ENCODE data around the gene ARHGAP26. TPM values are rescaled to one million over a fixed set of nuclear protein-coding genes. Genes with fewer than 3 reads are reported as not detected.
"Not testable (repeated sequence)": the region's sequence is repeated elsewhere in the genome, so short reads cannot be mapped to it uniquely, and the experiment has no call there.

The ARHGAP26 gene
- total RNA-seq, 1 experiment from 2014 or later, result 39.8 TPM

GRCh38 chr5:142965258-142966120 is 195.3 kb downstream of the ARHGAP26 start:
- H3K27ac ChIP-seq (ENCODE audit: low read length); H3K4me2 ChIP-seq (ENCODE audit: low read depth, low read length, poor library complexity, severe bottlenecking): not testable (repeated sequence)

DNA sequence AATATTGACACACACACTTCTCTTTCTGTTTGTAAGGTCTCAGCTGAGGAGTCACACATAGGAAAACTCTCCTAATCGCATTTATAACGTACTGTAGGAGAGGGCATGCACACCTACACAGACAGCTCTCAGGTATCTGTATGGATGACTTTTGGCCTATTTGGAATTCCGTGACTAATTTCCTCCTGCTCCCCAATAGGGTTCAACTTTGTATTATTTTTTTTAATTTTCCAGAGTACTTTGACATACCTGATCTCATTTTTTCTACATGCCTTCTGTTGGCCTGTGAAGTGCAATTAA is 195.9 kb downstream of the ARHGAP26 start:
- no peaks in the 10 kb centered on the region for H4K20me1 ChIP-seq (ENCODE audit: insufficient read depth, low read depth, low read length)
- no peak overlapping the region for H3K4me3 ChIP-seq (ENCODE audit: low read length)
- H3K36me3 ChIP-seq (ENCODE audit: insufficient read depth, low read length), result no peaks in the 10 kb centered on the region
- no peaks in the 10 kb centered on the region for H3K4me1 ChIP-seq (ENCODE audit: low read length)
- DNase-seq, result no peak
- H3K9me2 ChIP-seq (replicated peaks; ENCODE audit: insufficient read depth, low read length), result no peaks in the 10 kb centered on the region
- no peak overlapping the region for H3K9ac ChIP-seq (ENCODE audit: low read length)
- H3K27ac ChIP-seq (ENCODE audit: low read length), result no peak overlapping the region
- H3K4me2 ChIP-seq (ENCODE audit: low read depth, low read length, poor library complexity, severe bottlenecking), result no peak overlapping the region
- H3K79me2 ChIP-seq (ENCODE audit: low read length), result no peaks in the 10 kb centered on the region
- H3K9me3 ChIP-seq (ENCODE audit: low read length), result no peaks in the 10 kb centered on the region
- no peak overlapping the region for H2AFZ ChIP-seq (ENCODE audit: low read length)
- H3K27me3 ChIP-seq (ENCODE audit: low read length), result no peaks in the 10 kb centered on the region

More at GRCh38 chr5:142965258-142966120, 195.3 kb downstream of the ARHGAP26 start:
- not testable (repeated sequence) for H3K27me3 ChIP-seq (ENCODE audit: low read length); H2AFZ ChIP-seq (ENCODE audit: low read length); H3K9ac ChIP-seq (ENCODE audit: low read length); H3K36me3 ChIP-seq (ENCODE audit: insufficient read depth, low read length); H4K20me1 ChIP-seq (ENCODE audit: insufficient read depth, low read depth, low read length); H3K79me2 ChIP-seq (ENCODE audit: low read length); H3K4me1 ChIP-seq (ENCODE audit: low read length); H3K9me3 ChIP-seq (ENCODE audit: low read length); H3K4me3 ChIP-seq (ENCODE audit: low read length); DNase-seq; H3K9me2 ChIP-seq (replicated peaks; ENCODE audit: insufficient read depth, low read length)

- peaks cover 8% of the 10 kb centered on the region for H3K4me1 ChIP-seq (ENCODE audit: low read length)
- H3K9ac ChIP-seq (ENCODE audit: low read length), result no peak overlapping the region
- H3K4me3 ChIP-seq (ENCODE audit: low read length), result no peak overlapping the region
- H2AFZ ChIP-seq (ENCODE audit: low read length), result no peak overlapping the region
- no peaks in the 10 kb centered on the region for H3K79me2 ChIP-seq (ENCODE audit: low read length)
- no peaks in the 10 kb centered on the region for H3K9me2 ChIP-seq (replicated peaks; ENCODE audit: insufficient read depth, low read length)
- no peaks in the 10 kb centered on the region for H3K36me3 ChIP-seq (ENCODE audit: insufficient read depth, low read length)
- no peak overlapping the region for H3K27ac ChIP-seq (ENCODE audit: low read length)
- no peaks in the 10 kb centered on the region for H3K27me3 ChIP-seq (ENCODE audit: low read length)
- DNase-seq, result no peak
- H3K4me2 ChIP-seq (ENCODE audit: low read depth, low read length, poor library complexity, severe bottlenecking), result no peak overlapping the region
- H4K20me1 ChIP-seq (ENCODE audit: insufficient read depth, low read depth, low read length), result no peaks in the 10 kb centered on the region
- H3K9me3 ChIP-seq (ENCODE audit: low read length), result no peaks in the 10 kb centered on the region
Measured at GRCh38 chr5:142969186-142969585, 199.0 kb downstream of the ARHGAP26 start.

- Histone ChIP-seq H3K4me2 (ENCODE audit: low read depth, low read length, poor library complexity, severe bottlenecking) (no peak overlapping the region), H3K9me3 (ENCODE audit: low read length) (no peaks in the 10 kb centered on the region), H2AFZ (ENCODE audit: low read length) (no peak overlapping the region), H3K27me3 (ENCODE audit: low read length) (no peaks in the 10 kb centered on the region), H3K9me2 (replicated peaks; ENCODE audit: insufficient read depth, low read length) (no peaks in the 10 kb centered on the region), H4K20me1 (ENCODE audit: insufficient read depth, low read depth, low read length) (no peaks in the 10 kb centered on the region), H3K36me3 (ENCODE audit: insufficient read depth, low read length) (no peaks in the 10 kb centered on the region), H3K27ac (ENCODE audit: low read length) (no peak overlapping the region), H3K9ac (ENCODE audit: low read length) (no peak overlapping the region), H3K79me2 (ENCODE audit: low read length) (no peaks in the 10 kb centered on the region), H3K4me1 (ENCODE audit: low read length) (peaks cover 8% of the 10 kb centered on the region), H3K4me3 (ENCODE audit: low read length) (no peak overlapping the region)
- DNase-seq, result no peak
Measured at GRCh38 chr5:142969624-142970439, 199.7 kb downstream of the ARHGAP26 start.

GRCh38 chr5:142970440-142971030 is 200.4 kb downstream of the ARHGAP26 start:
- H3K36me3 ChIP-seq (ENCODE audit: insufficient read depth, low read length), result no peaks in the 10 kb centered on the region
- no peak overlapping the region for H3K27ac ChIP-seq (ENCODE audit: low read length)
- H3K4me3 ChIP-seq (ENCODE audit: low read length), result no peak overlapping the region
- H3K9me3 ChIP-seq (ENCODE audit: low read length), result no peaks in the 10 kb centered on the region
- no peaks in the 10 kb centered on the region for H3K27me3 ChIP-seq (ENCODE audit: low read length)
- H2AFZ ChIP-seq (ENCODE audit: low read length), result no peak overlapping the region
- H3K9me2 ChIP-seq (replicated peaks; ENCODE audit: insufficient read depth, low read length), result no peaks in the 10 kb centered on the region
- no peak for DNase-seq
- H4K20me1 ChIP-seq (ENCODE audit: insufficient read depth, low read depth, low read length), result no peaks in the 10 kb centered on the region
- H3K9ac ChIP-seq (ENCODE audit: low read length), result no peak overlapping the region
- no peaks in the 10 kb centered on the region for H3K79me2 ChIP-seq (ENCODE audit: low read length)
- no peak overlapping the region for H3K4me2 ChIP-seq (ENCODE audit: low read depth, low read length, poor library complexity, severe bottlenecking)
- peaks cover 8% of the 10 kb centered on the region for H3K4me1 ChIP-seq (ENCODE audit: low read length)

DNA sequence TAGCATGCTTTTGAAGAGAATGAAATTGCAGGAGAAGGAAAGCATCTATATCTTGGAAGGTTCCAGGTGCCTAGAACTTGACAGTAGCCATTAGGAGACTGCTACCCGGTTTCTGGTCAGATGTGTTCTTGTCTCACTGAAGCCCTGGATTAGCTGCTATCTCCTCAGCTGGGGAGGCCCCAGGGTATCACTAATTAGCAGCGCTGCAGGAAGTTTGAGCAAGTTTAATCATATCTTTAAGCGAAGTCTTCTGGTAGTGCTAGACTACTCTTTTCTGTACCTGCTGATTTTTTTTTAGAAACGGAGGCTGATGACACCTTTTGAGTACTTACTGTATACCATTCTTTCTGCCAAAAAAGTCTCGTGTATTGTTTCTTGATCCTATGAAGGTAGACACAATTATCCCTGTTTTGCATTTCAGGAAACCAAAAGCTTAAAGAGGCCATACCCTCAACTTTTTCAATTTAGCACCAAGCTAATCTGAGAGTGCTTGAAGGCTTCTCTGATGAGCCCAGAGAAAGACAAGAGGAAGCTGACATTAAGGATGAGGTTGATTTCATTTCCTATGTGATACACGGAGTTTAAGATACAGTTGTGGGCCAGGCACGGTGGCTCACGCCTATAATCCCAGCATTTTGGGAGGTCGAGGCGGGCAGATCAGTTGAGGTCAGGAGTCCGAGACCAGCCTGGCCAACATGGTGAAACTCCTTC is 201.3 kb downstream of the ARHGAP26 start:
- Histone ChIP-seq H3K4me2 (ENCODE audit: low read depth, low read length, poor library complexity, severe bottlenecking) (no peak overlapping the region), H3K4me1 (ENCODE audit: low read length) (peaks cover 8% of the 10 kb centered on the region), H3K27ac (ENCODE audit: low read length) (no peak overlapping the region), H3K9me3 (ENCODE audit: low read length) (no peaks in the 10 kb centered on the region), H2AFZ (ENCODE audit: low read length) (no peak overlapping the region), H3K9ac (ENCODE audit: low read length) (no peak overlapping the region), H3K9me2 (replicated peaks; ENCODE audit: insufficient read depth, low read length) (no peaks in the 10 kb centered on the region), H3K79me2 (ENCODE audit: low read length) (no peaks in the 10 kb centered on the region), H3K27me3 (ENCODE audit: low read length) (no peaks in the 10 kb centered on the region), H3K4me3 (ENCODE audit: low read length) (no peak overlapping the region), H4K20me1 (ENCODE audit: insufficient read depth, low read depth, low read length) (no peaks in the 10 kb centered on the region), H3K36me3 (ENCODE audit: insufficient read depth, low read length) (no peaks in the 10 kb centered on the region)
- DNase-seq, result peak; percentile 30

DNA sequence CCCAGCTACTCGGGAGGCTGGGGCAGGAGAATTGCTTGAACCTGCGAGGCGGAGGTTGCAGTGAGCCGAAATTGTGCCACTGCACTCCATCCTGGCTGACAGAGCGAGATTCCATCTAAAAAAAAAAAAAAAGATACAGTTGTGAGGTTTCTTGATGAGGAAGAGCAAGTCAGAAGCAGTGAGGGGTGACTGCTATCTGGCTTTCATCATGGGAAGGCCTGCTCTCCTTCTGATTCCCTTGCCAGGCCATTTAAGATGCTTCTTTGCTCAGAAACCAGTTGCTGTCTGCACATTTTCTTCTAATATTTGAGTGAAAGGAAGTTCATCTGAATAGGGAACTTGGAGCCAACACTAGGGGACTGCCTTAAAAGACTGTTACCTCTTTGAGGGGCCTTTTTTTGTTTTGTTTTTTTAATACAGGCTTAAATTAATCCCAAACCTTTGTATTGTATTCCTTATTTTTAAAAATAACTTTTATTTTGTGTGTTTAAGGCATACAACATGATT is 201.9 kb downstream of the ARHGAP26 start:
- Histone ChIP-seq H2AFZ (ENCODE audit: low read length) (no peak overlapping the region), H3K36me3 (ENCODE audit: insufficient read depth, low read length) (no peaks in the 10 kb centered on the region), H3K4me3 (ENCODE audit: low read length) (no peak overlapping the region), H3K27me3 (ENCODE audit: low read length) (no peaks in the 10 kb centered on the region), H3K27ac (ENCODE audit: low read length) (no peak overlapping the region), H4K20me1 (ENCODE audit: insufficient read depth, low read depth, low read length) (no peaks in the 10 kb centered on the region), H3K4me2 (ENCODE audit: low read depth, low read length, poor library complexity, severe bottlenecking) (no peak overlapping the region), H3K9ac (ENCODE audit: low read length) (no peak overlapping the region), H3K9me2 (replicated peaks; ENCODE audit: insufficient read depth, low read length) (no peaks in the 10 kb centered on the region), H3K79me2 (ENCODE audit: low read length) (no peaks in the 10 kb centered on the region), H3K4me1 (ENCODE audit: low read length) (peaks cover 8% of the 10 kb centered on the region), H3K9me3 (ENCODE audit: low read length) (no peaks in the 10 kb centered on the region)
- DNase-seq, result peak; percentile 5

Data from Karpas-422 (cell line).